K562 (cell line): Measurements from ENCODE around the gene CTRB2. TPM values are rescaled to one million over a fixed set of nuclear protein-coding genes. Genes with fewer than 3 reads are reported as not detected.

Source experiments
- ATAC-seq: fragments of 200-7000 bp; cut with Tn5 transposase; 3 replicates; pipeline ENCODE4 v1.9.1; 2020; ENCODE audit warnings: moderate library complexity
- BruUV-seq: library from RNA; stranded (reverse); fragments of 400-500 nt; replicated peaks from 2 replicates; lab custom pipeline; 2021; lab: Mats Ljungman, UMichigan
- CTCF ChIA-PET: fragments of 300-600 bp; formaldehyde crosslinking; extraction: SDS; loops from one replicate; lab custom pipeline; 2021; ENCODE audit warnings: low intra/inter-chr PET ratio; lab: Yijun Ruan, JAX
- POLR2A ChIA-PET: fragments of 300-600, 350-650 bp; sonication (Branson Sonifier 250); formaldehyde crosslinking; extraction: SDS; loops from one replicate; lab custom pipeline; 2021; ENCODE audit warnings: antibody characterized with exemption, inconsistent platforms; lab: Yijun Ruan, JAX
- DNase-seq, 4 experiments: peaks; one replicate each; pipeline versions ENCODE4 v3.0.0 to v3.0.0-alpha.2; 2011 to 2018; ENCODE audit warnings: low spot score in 3 of 4, mixed read lengths in 3 of 4; ENCODE audit errors: extremely low read depth in 1 of 4
- FAIRE-seq: peaks from 2 replicates; lab custom pipeline; 2011; peaks lifted over from hg19 to GRCh38; lab: Jason Lieb, UNC
- H2AFZ ChIP-seq: 2 replicates; pipeline ENCODE4 v1.6.0; 2011; ENCODE audit warnings: low read depth, low read length, control low read depth, inconsistent platforms
- H3K27ac ChIP-seq: fragments of 200-600 bp; 3 replicates; pipeline ENCODE4 v1.8.0; 2011; ENCODE audit warnings: low read depth, mild to moderate bottlenecking, control low read depth, inconsistent platforms, low read length, moderate library complexity, mixed read lengths; ENCODE audit errors: extremely low read depth
- H3K27me3 ChIP-seq, 2 experiments: fragments of 300-600 bp in 1 of 2; 2 replicates in 1 of 2; 3 replicates in 1 of 2; pipeline versions ENCODE4 v1.6.0 to v1.8.0; 2011; ENCODE audit warnings: inconsistent platforms in 2 of 2, low read length in 2 of 2, mild to moderate bottlenecking in 1 of 2, mixed read lengths in 1 of 2, moderate library complexity in 1 of 2; ENCODE audit not compliant: control insufficient read depth in 2 of 2, insufficient read depth in 2 of 2
- H3K36me3 ChIP-seq: fragments of 300-600 bp; 3 replicates; pipeline ENCODE4 v1.8.0; 2011; ENCODE audit warnings: mild to moderate bottlenecking, low read length, inconsistent platforms; ENCODE audit not compliant: control insufficient read depth, insufficient read depth
- H3K4me1 ChIP-seq, 2 experiments: fragments of 200-600 bp in 1 of 2; replicated peaks in 1 of 2; 2 replicates in 1 of 2; 3 replicates in 1 of 2; pipeline versions ENCODE4 v1.5.1 to v1.8.0; 2011; ENCODE audit warnings: inconsistent platforms in 2 of 2, low read length in 2 of 2, mild to moderate bottlenecking in 1 of 2, mixed read lengths in 1 of 2, moderate library complexity in 1 of 2; ENCODE audit not compliant: control insufficient read depth in 2 of 2, insufficient read depth in 2 of 2
- H3K4me2 ChIP-seq: 2 replicates; pipeline ENCODE4 v1.6.1; 2011; ENCODE audit warnings: low read length, control low read depth, inconsistent platforms, mixed read lengths; ENCODE audit not compliant: insufficient read depth
- H3K4me3 ChIP-seq: fragments of 200-600 bp; sonication (generic), shearing (Covaris generic); 2 replicates; pipeline ENCODE4 v1.5.1; 2016; ENCODE audit warnings: control low read depth, inconsistent platforms
- H3K79me2 ChIP-seq: fragments of 200-600 bp; 3 replicates; pipeline ENCODE4 v1.8.0; 2011; ENCODE audit warnings: low read length, inconsistent platforms; ENCODE audit not compliant: control insufficient read depth, insufficient read depth
- H3K9ac ChIP-seq, 2 experiments: 2 replicates each; pipeline versions ENCODE4 v1.6.0 to v1.6.1; 2011; ENCODE audit warnings: low read depth in 2 of 2, low read length in 2 of 2, control low read depth in 1 of 2, inconsistent platforms in 1 of 2, mild to moderate bottlenecking in 1 of 2, mixed read lengths in 1 of 2; ENCODE audit not compliant: insufficient read depth in 1 of 2
- H3K9me1 ChIP-seq: one replicate; pipeline ENCODE4 v1.6.0; 2011; ENCODE audit warnings: inconsistent platforms, mild to moderate bottlenecking, low read length, moderate library complexity; ENCODE audit not compliant: control insufficient read depth, insufficient read depth
- H3K9me3 ChIP-seq: replicated peaks from 2 replicates; pipeline ENCODE4 v1.5.1; 2011; ENCODE audit warnings: low read depth, low read length, inconsistent platforms; ENCODE audit not compliant: control insufficient read depth, insufficient read depth
- H4K20me1 ChIP-seq: replicated peaks from 2 replicates; pipeline ENCODE4 v1.6.1; 2011; ENCODE audit warnings: low read length, inconsistent platforms, mixed read lengths; ENCODE audit not compliant: control insufficient read depth, insufficient read depth
- MECOM ChIP-seq: fragments of 250-450 bp; sonication (Bioruptor Pico); IDR thresholded peaks from 2 replicates; pipeline ENCODE4 v1.8.0; 2022; ENCODE audit warnings: inconsistent platforms
- TFE3 ChIP-seq: fragments of 450-650 bp; formaldehyde crosslinking; IDR thresholded peaks from 2 replicates; pipeline ENCODE4 v1.4.0; 2020; ENCODE audit warnings: mild to moderate bottlenecking, mixed read lengths
- TOE1 ChIP-seq, 2 experiments: fragments of 450-650 bp in 1 of 2; sonication (generic) in 1 of 2; formaldehyde crosslinking in 1 of 2; IDR thresholded peaks; 2 replicates each; pipeline versions ENCODE4 v1.7.1 to v1.8.0; 2016 to 2022; ENCODE audit warnings: borderline replicate concordance in 2 of 2, mild to moderate bottlenecking in 2 of 2, antibody characterized with exemption in 1 of 2, inconsistent platforms in 1 of 2, low read depth in 1 of 2, missing genetic modification reagents in 1 of 2, moderate library complexity in 1 of 2
- WGBS: fragments of 100-300 bp; shearing (Covaris generic); methylation state at CpG from one replicate; pipeline ENCODE4 v1.1.6; 2016; ENCODE audit warnings: low coverage, mixed read lengths; ENCODE audit not compliant: insufficient coverage; ENCODE audit errors: missing lambda C conversion rate; 5-methylcytosine and 5-hydroxymethylcytosine counted together
- in situ Hi-C: fragments of 300-500 bp; cut with MboI; formaldehyde crosslinking; loops from 4 replicates; pipeline ENCODE4 v1.15.0; 2018; ENCODE audit warnings: inconsistent platforms, mixed read lengths
- intact Hi-C: fragments of 100-400 bp; cut with micrococcal nuclease; formaldehyde crosslinking; loops from 2 replicates; pipeline ENCODE4 v1.14.2; 2022
- polyA plus RNA-seq, 8 experiments: library from polyadenylated mRNA; depleted of rRNA in 4 of 8; stranded (reverse) in 5 of 8; unstranded in 3 of 8; fragments of >200 nt; fragmentation: Nextera tagmentation in 2 of 8; fragmentation: Illumina TruSeq in 1 of 8; extraction: Ambion mirVana in 2 of 8; extraction: Trizol in 1 of 8; gene quantifications; 2 replicates each; pipeline versions ENCODE4 v1.2.1 to v1.2.3, GENCODE V29; 2011 to 2014; ENCODE audit warnings: inconsistent platforms in 1 of 8, missing spikeins in 1 of 8
- total RNA-seq, 7 experiments: library from RNA; depleted of rRNA in 6 of 7; stranded (reverse); fragments of >200 nt in 6 of 7; fragmentation: Illumina TruSeq in 2 of 7; extraction: Trizol in 2 of 7; gene quantifications; 2 replicates each; pipeline versions ENCODE4 v1.2.1 to v1.2.3, GENCODE V29; 2011 to 2021; ENCODE audit warnings: low replicate concordance in 1 of 7

Gene CTRB2
- total and polyA plus RNA-seq, 9 of the 15 experiments (the other 6 are each of a cell fraction or from before 2014, with no cell fraction given), result 5.1 TPM; not detected in 8

GRCh38 chr16:75202069-75202590 lies 4.8 kb downstream of the CTRB2 start:
- Histone ChIP-seq H3K4me2 (no peak overlapping the region), H3K9me3 (no peaks in the 10 kb centered on the region), H3K79me2 (no peaks in the 10 kb centered on the region), H3K36me3 (no peaks in the 10 kb centered on the region), H3K4me3 (no peak overlapping the region), H3K4me1 (peaks cover 7 to 8% of the 10 kb centered on the region in 2 experiments; a peak in 4 of 5 replicates), H3K9ac (no peak overlapping the region), H3K27me3 (peaks cover 25 to 48% of the 10 kb centered on the region in 2 experiments), H2AFZ (no peak overlapping the region), H3K27ac (no peak overlapping the region), H4K20me1 (no peaks in the 10 kb centered on the region), H3K9me1 (no peaks in the 10 kb centered on the region)
- no peak for ATAC-seq
- TF ChIP-seq TOE1 (IDR thresholded peaks at IDR 0.05; ENCODE audit: borderline replicate concordance) (peak; percentile 45; the same call in 1 of the 2 replicates), TOE1 (CRISPR knock-in tag; IDR thresholded peaks at IDR 0.05; ENCODE audit: borderline replicate concordance, low read depth) (no peak), MECOM (no peak), TFE3 (CRISPR knock-in tag) (peak; percentile 88)
- BruUV-seq, result no TSS peak
- DNase-seq, result no peak
- ChIA-PET CTCF (interaction anchor here (0.6 kb wide), 1 partner anchor 319 kb away, joined by 10 read pairs; no protein-coding TSS in a partner anchor), POLR2A (no interaction called here)
- intact Hi-C loops, result no loop called here
- no peak for FAIRE-seq
- in situ Hi-C loops, result loop anchor here (5.0 to 25.0 kb wide), 3 partner anchors 185 to 1985 kb away; partner anchors contain the start of genes MON1B and SYCE1L
- WGBS, result 37% methylated on average over 13 of the region's 13 CpGs
